Activated CD4-positive, alpha-beta T cell treated with anti-CD3 and anti-CD28 coated beads, Interleukin-2, Interleukin-4, amounts not matched to agents 100 ng/mL and 50 ng/mL, durations not matched to agents 16 hours and 8 hours (primary cell): ENCODE measurements around the gene PGLYRP3.

Experiments
- DNase-seq: peaks from one replicate; pipeline ENCODE4 v3.0.0-alpha.2; 2020; ENCODE audit warnings: low spot score

PGLYRP3 gene, protein sequence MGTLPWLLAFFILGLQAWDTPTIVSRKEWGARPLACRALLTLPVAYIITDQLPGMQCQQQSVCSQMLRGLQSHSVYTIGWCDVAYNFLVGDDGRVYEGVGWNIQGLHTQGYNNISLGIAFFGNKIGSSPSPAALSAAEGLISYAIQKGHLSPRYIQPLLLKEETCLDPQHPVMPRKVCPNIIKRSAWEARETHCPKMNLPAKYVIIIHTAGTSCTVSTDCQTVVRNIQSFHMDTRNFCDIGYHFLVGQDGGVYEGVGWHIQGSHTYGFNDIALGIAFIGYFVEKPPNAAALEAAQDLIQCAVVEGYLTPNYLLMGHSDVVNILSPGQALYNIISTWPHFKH

DNA sequence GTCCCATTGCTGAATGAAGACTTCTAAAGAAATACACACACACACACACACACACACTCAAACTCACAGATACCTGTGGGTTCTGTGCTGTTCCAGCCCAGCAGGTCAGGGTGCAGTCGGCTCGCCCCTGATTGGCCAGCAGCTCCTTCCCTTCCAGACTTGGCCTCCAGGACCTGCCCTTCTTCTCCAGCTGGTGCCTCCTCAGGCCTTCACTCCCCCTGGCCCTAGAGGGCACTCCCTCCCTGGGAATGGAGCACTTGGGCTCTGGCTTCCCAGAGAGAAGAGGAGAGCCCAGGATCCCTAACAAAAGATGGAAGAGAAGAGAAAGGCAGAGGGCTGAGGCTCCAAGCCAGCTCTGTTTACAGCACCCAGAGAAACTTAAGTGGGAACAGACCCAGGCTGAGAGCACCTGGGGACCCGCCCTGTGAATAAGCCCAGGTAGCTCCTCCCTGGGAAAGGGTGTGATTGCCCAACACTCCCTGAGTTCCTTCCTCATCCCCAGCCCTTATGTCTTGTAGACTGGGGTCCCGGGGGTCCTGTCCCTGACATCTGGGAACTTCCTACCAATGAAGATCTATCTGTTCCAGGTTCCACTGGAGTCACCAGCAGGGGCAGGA is at the start of gene PGLYRP3:
PGLYRP3 (minus strand) TSS at position 383 of the 617 bp plus-strand sequence. CDS start 2,287 bp downstream, outside the sequence.
- DNase-seq, result no peak

- no peak for DNase-seq
These were observed 49.5 kb upstream of the PGLYRP3 start for GRCh38 chr1:153362187-153362775.

GRCh38 chr1:153361480-153362109 is 48.8 kb upstream of the PGLYRP3 start:
- DNase-seq, result no peak

DNA sequence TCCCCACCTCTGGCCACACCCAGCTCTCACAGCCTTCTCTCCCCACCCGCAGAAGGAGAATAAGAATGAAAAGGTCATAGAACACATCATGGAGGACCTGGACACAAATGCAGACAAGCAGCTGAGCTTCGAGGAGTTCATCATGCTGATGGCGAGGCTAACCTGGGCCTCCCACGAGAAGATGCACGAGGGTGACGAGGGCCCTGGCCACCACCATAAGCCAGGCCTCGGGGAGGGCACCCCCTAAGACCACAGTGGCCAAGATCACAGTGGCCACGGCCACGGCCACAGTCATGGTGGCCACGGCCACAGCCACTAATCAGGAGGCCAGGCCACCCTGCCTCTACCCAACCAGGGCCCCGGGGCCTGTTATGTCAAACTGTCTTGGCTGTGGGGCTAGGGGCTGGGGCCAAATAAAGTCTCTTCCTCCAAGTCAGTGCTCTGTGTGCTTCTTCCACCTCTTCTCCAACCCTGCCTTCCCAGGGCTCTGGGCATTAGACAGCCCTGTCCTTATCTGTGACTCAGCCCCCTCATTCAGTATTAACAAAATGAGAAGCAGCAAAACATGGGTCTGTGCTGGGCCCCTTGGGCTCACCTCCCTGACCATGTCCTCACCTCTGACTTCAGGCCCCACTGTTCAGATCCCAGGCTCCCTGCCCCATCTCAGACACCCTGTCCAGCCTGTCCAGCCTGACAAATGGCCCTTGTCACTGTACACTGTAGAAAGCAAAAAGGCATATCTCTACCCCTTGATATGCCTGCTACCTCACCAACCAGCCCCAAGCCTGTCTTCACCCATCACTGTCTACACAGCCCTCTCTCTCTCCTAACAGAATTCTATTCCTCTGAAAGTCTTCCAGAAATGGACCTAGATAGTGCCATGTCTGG is 48.1 kb upstream of the PGLYRP3 start:
- no peak for DNase-seq

DNA sequence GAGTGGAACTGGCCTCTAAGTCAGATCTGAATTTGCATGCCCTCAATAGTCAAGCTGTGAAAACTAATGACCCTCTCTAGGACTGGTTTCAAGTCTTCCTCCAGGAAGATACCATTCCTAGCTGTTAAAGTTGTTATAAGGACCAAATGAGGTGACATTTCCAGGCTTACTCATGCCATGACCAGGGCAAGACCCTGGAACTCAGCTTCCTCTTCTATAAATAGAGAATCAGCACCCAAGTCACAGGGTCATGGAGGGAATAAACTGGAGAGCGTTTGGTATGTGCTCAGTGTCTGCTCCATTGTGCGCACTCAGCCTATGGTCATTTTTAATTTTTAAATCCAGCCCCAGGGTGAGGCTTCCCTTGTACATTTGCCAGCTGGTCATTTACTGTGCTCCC is 47.4 kb upstream of the PGLYRP3 start:
- no peak for DNase-seq

GRCh38 chr1:153359241-153359640 is 46.5 kb upstream of the PGLYRP3 start:
- no peak for DNase-seq

DNA sequence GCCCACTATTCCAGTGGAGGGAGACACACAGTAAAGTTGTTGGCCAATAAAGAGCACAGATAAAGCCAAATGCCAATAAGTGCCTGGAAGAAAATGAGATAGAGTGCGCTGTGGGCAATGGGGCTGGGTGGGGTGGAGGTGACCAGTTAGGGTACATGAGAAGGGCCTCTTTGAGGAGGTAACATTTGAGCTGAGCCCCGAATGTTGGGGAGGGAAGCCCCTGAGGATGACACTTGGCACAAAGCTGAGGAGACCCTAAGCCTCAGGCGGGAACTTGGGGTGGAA is 45.9 kb upstream of the PGLYRP3 start:
- no peak for DNase-seq

DNA sequence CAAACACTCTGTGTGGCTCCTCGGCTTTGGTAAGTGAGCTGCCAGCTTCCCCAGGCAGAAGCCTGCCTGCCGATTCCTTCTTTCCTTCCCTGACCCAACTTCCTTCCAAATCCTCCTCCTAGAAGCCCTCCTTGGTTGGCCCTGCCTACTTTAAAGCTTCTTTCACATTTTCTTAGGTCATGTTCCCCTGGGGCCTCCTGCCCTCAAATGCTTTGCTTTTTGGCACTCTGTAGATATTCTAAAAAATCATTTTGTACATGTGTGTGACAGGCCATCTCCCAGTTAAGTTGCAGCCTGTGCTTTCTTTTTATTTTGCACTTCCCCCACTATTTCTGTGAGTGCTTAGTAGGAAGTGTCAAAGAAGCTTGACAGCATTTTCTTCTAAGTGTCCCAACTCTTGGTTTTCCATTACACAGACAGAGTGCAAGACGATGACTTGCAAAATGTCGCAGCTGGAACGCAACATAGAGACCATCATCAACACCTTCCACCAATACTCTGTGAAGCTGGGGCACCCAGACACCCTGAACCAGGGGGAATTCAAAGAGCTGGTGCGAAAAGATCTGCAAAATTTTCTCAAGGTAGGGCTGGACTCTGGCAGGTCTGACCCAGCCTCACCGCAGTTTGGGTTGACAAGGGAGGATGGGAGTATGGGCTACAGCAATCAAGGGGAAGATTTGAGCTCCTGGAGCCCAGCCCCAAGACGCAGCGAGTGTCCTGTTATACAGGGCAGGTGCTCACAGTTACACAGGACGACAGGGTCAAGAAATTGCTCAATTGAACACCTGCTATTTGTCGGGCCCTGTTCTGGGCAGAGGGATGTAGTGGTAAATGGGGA is 45.3 kb upstream of the PGLYRP3 start, which contains the start of gene S100A9:
S100A9 (plus strand) TSS at position 2 of the 838 bp plus-strand sequence; CDS start at position 432, 430 bp downstream.
- DNase-seq, result no peak

DNA sequence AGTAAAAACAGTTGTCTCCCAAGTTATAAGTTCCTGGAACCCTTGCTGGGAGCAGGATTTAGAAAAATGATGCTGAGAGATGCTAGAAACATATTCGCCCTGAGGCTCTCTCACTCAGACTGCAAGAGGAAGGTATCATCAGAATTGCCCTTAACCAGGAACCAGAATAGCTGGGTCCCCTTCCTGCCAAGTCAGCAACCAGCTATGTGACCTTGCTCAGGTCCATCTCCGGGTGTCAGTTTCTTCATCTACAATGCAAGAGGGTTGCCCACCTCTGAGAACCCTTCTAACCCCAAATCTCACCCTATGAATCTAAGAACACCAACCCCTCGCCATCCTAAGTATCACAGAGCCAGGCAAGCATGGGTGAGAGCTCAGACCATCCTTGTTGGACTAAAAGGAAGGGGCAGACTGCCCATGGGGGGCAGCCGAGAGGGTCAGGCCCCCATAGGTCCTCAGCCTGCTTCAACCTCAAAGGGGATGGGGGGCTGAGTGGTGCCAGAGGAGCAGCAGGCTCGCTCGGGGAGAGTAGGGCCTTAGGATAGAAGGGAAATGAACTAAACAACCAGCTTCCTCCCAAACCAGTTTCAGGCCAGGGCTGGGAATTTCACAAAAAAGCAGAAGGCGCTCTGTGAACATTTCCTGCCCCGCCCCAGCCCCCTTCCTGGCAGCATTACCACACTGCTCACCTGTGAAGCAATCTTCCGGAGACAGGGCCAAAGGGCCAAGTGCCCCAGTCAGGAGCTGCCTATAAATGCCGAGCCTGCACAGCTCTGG is 44.5 kb upstream of the PGLYRP3 start:
- DNase-seq, result no peak

DNA sequence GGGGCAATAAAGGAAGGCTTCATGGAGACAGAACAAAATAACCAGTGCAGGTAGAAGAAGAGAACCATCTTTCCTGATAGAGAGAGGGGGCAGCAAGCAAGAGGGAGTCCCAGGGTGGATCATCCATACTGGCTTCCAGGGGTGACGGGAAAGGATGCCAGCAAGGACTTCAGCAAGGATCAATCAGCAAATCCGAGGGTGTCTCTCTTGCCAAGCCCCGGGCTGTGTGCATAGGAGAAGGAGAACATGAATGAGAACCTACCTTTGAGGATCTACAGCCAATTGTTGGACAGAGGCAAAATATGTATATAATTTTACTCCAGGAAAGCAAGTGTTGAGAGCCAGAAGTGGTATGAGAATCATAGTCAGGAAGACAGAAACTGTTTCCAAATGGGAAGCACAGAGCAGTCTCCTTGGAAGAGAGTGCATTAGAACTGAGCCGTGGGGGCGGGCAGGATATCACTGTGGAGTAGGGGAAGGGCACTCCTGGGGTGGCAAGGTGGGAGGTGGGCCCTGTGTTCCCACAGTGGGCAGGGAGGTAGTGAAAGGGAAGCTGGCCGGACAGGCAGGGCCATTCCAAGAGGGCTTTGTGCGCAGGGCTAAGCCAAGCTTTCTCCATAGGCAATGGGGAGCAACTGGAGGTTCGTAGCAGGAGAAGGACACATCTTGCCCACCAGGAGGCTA is 43.8 kb upstream of the PGLYRP3 start:
- no peak for DNase-seq

DNA sequence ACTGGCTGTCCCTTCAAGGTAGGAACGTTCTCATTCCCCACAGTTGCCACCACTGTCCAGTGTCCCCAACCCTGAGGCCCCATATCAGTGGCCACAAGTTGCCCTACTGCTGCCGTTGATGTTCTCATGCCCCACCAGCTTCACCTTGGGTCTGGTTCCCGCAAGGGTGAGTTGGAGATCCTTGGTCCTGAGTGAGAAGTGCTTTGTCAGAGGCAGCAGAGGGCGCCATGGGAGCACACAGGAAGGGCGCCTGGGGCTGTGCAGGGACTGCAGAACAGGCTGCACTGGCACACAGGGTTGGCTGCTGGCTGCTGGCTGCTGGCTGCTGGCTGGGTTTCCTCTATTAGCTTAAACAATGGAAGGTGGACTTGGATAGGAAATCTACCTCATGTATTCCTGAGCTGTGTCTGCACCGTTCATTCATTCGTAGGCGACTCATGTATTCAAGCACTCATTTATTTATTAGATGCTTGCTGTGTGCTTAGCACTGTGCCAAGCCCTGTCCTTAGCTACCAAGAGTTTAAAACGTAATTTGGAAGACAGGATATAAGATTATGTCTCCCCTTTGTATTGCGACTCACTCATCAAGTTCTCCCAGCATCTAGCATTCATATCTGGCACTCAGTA is 42.8 kb upstream of the PGLYRP3 start:
- DNase-seq, result peak; percentile 54

DNA sequence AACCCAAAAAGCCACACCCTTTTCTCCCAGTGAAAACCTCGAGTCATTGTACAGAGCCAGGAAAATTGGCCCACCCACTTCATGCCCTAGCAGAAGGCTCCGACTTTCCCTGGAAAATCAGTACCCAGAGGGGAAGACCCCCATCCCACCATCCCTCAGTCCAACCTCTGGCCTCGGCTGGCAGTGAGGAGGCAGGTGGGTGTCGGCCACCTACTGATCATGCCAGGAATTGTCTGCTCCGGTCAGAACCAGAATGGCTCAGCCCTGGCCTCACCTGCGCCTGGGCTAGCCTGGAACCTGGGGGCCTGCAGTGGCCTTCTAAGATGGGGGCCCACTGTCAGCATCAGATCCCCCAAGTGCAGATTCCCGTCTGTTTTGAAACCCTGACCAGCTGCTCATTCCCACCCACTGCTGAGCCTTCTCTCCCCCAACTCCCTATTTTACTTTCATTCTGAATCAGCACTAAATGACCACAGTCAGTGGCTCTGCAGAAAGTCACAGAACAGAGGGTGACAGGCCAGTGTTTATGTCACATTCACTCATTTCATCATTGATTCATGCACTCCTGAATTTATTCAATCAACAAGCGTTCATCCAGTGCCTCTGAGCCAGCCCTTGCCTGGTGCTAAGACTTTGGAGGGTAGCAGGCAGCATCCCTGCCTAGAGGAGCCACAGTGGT is 41.9 kb upstream of the PGLYRP3 start:
- no peak for DNase-seq

- DNase-seq, result no peak
These were observed 40.6 kb upstream of the PGLYRP3 start for GRCh38 chr1:153353226-153353947.

DNA sequence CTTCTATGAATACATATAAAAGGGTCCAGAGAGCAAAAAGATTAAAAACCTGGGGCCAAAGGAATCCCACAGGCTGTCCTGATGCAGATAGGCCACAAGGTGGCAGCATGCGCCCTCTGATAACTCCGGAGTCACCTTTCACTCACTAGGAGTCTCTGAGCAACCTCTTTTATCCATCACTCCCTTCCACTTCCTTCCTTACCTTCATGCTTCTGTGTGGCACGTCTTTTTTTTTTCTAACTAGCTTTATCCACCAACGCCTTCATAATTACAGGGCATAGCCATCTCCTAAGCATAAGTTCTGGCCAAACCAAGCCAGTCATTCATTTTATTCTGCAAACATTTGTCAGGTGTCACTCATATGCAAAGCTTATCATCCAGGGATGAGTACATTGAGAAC is 39.8 kb upstream of the PGLYRP3 start:
- DNase-seq, result peak; percentile 64

DNA sequence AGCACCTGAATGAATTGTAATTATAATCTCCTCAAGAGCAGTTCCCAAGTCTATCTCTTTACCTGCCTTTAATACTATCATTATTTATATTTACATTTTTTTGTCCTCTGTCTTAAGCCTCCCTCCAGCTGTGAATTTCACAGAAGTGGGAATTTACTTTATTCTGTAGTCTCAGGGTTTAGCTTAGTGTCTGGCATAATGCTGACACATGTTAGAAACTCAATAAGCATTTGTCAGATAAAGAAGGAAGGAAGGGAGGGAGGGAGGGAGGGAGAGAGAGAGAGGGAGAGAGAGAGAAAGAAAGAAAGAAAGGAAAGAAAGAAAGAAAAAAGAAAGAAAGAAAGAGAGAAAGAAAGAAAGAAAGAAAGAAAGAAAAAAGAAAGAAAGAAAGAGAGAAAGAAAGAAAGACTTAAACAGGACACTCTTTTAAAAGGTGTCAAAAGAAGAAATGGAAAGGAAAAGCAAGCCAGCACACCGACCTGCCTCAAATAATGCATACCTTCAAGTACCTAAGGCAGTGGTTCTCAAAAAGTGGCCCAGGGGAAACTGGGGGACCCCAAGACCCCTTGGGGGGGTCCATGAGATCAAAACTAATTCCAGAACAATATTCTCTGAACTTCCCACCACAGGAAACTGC is 37.7 kb upstream of the PGLYRP3 start:
- no peak for DNase-seq

GRCh38 chr1:153349363-153350320 is 36.9 kb upstream of the PGLYRP3 start:
- DNase-seq, result no peak
